ENCODE measurements around the gene DAPK1.

DAPK1 gene

DNA sequence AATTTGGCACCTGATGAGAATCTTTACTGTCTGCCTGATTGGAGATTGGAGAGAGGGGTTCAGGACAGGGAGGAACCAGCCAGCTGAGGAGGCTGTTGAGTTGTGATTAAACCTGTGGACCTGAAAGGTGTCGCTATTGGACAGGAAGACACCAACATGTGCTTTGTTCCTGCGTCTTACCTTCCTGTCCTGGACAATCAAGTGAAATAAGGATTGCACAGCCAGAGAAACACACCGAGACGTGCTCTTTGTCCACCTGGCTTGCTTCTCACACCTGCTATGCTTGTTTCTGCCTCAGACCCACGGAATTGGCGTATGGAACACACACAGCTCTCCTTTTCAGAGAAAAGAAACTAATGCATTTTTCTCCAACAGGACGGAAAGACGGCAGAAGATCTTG is 170.6 kb downstream of the DAPK1 start:
- Histone ChIP-seq H3K4me3 (ENCODE audit: low read length) (no peak overlapping the region), H3K27ac (ENCODE audit: low read length) (no peak overlapping the region), H3K9ac (ENCODE audit: low read length) (no peak overlapping the region), H3K4me1 (ENCODE audit: low read length) (no peaks in the 10 kb centered on the region), H3F3A (ENCODE audit: insufficient read depth, low read length) (no peaks in the 10 kb centered on the region), H4K20me1 (ENCODE audit: insufficient read depth, low read length) (no peaks in the 10 kb centered on the region), H2AFZ (ENCODE audit: low read length) (no peak overlapping the region), H3K36me3 (replicated peaks; ENCODE audit: insufficient read depth, low read length) (0 out of 2 replicates have a peak, but pooled peaks cover 8% of the 10 kb centered on the region), H3K9me2 (replicated peaks; ENCODE audit: insufficient read depth, low read length) (no peaks in the 10 kb centered on the region), H3K79me2 (ENCODE audit: low read length) (no peaks in the 10 kb centered on the region), H3K9me3 (replicated peaks; ENCODE audit: insufficient read depth, low read length) (no peaks in the 10 kb centered on the region), H3K4me2 (ENCODE audit: low read depth, low read length) (no peak overlapping the region), H3K27me3 (replicated peaks; ENCODE audit: insufficient read depth, low read length) (no peaks in the 10 kb centered on the region)
- no peak for TF ChIP-seq EZH2phosphoT487 (IDR thresholded peaks at IDR 0.05; ENCODE audit: low read length)
- TF ChIP-seq, protein P1, sequence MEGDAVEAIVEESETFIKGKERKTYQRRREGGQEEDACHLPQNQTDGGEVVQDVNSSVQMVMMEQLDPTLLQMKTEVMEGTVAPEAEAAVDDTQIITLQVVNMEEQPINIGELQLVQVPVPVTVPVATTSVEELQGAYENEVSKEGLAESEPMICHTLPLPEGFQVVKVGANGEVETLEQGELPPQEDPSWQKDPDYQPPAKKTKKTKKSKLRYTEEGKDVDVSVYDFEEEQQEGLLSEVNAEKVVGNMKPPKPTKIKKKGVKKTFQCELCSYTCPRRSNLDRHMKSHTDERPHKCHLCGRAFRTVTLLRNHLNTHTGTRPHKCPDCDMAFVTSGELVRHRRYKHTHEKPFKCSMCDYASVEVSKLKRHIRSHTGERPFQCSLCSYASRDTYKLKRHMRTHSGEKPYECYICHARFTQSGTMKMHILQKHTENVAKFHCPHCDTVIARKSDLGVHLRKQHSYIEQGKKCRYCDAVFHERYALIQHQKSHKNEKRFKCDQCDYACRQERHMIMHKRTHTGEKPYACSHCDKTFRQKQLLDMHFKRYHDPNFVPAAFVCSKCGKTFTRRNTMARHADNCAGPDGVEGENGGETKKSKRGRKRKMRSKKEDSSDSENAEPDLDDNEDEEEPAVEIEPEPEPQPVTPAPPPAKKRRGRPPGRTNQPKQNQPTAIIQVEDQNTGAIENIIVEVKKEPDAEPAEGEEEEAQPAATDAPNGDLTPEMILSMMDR (IDR thresholded peaks at IDR 0.05; ENCODE audit: low read length) = no peak
- no peak for TF ChIP-seq EZH2 (optimal IDR thresholded peaks at IDR 0.05; ENCODE audit: low read depth, low read length)
- DNase-seq = no peak

DNA sequence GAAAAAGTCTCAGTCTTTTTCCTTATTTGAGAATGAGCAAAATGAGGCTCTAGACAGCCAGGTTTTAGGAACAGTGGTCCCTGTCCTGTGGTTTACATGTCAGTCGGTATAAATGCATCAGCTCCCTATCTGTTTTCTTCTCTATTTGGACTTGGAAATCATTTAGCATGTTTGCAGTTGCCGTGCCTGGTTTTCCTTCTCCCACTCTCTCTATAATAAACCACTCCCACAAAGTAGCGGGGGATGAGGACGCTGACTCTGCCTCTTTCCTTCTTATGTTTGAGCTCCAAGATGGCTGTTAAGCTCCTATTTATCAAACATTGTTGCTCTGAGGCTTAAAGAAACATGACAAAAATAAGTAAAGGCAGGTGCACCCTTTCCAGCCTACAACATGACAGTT is 171.1 kb downstream of the DAPK1 start:
- H3K27me3 ChIP-seq (replicated peaks; ENCODE audit: insufficient read depth, low read length) = no peaks in the 10 kb centered on the region
- H3K27ac ChIP-seq (ENCODE audit: low read length) = no peak overlapping the region
- H3K4me1 ChIP-seq (ENCODE audit: low read length) = no peaks in the 10 kb centered on the region
- H2AFZ ChIP-seq (ENCODE audit: low read length) = no peak overlapping the region
- H3K4me3 ChIP-seq (ENCODE audit: low read length) = no peak overlapping the region
- no peaks in the 10 kb centered on the region for H3K9me2 ChIP-seq (replicated peaks; ENCODE audit: insufficient read depth, low read length)
- H4K20me1 ChIP-seq (ENCODE audit: insufficient read depth, low read length) = no peaks in the 10 kb centered on the region
- H3K9ac ChIP-seq (ENCODE audit: low read length) = no peak overlapping the region
- no peaks in the 10 kb centered on the region for H3F3A ChIP-seq (ENCODE audit: insufficient read depth, low read length)
- no peak for DNase-seq
- H3K36me3 ChIP-seq (replicated peaks; ENCODE audit: insufficient read depth, low read length) = 0 out of 2 replicates have a peak, but pooled peaks cover 8% of the 10 kb centered on the region
- no peak overlapping the region for H3K4me2 ChIP-seq (ENCODE audit: low read depth, low read length)
- H3K9me3 ChIP-seq (replicated peaks; ENCODE audit: insufficient read depth, low read length) = no peaks in the 10 kb centered on the region
- TF ChIP-seq EZH2phosphoT487 (IDR thresholded peaks at IDR 0.05; ENCODE audit: low read length) (no peak), EZH2 (optimal IDR thresholded peaks at IDR 0.05; ENCODE audit: low read depth, low read length) (no peak)
- TF ChIP-seq, protein P1 (IDR thresholded peaks at IDR 0.05; ENCODE audit: low read length) = no peak
- H3K79me2 ChIP-seq (ENCODE audit: low read length) = no peaks in the 10 kb centered on the region

DNA sequence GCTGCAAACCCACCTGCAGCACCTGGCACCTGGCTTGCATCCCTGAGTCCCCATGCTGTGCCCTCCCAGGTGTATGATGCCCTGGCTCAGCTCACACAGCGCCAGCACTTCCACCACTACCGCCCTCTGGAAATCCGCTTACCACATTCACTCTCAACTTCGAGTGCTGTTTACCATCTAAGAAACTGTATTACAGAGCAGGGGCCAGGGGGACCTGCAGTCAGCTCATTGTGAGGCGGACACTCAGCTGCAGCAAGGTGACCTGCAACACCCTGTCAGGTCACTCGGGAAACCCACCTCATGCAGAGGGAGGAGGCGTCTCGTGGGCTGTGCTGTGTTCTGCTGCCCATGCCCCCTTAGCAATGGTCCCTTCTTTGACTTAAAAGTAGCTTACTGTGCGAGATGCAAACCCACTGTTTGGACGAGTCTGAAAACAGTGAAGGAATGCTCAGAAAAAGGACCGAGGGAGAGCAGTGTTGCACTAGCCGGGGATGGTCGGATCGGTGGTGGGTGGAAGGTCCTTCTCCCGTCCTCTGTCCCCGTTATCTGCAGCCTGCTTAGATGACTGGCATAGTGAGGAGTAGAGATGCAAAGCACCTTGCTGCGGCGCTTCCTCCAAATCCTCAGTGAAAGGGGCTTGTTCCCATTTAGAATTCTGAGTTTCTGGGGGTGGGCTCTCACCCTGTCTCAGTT is 173.1 kb downstream of the DAPK1 start:
- no peak for TF ChIP-seq EZH2phosphoT487 (IDR thresholded peaks at IDR 0.05; ENCODE audit: low read length)
- no peak for TF ChIP-seq EZH2 (optimal IDR thresholded peaks at IDR 0.05; ENCODE audit: low read depth, low read length)
- TF ChIP-seq, protein P1 (IDR thresholded peaks at IDR 0.05; ENCODE audit: low read length) = no peak
- no peaks in the 10 kb centered on the region for H4K20me1 ChIP-seq (ENCODE audit: insufficient read depth, low read length)
- DNase-seq = no peak
- no peaks in the 10 kb centered on the region for H3K79me2 ChIP-seq (ENCODE audit: low read length)
- H3F3A ChIP-seq (ENCODE audit: insufficient read depth, low read length) = no peaks in the 10 kb centered on the region
- H2AFZ ChIP-seq (ENCODE audit: low read length) = no peak overlapping the region
- H3K27me3 ChIP-seq (replicated peaks; ENCODE audit: insufficient read depth, low read length) = no peaks in the 10 kb centered on the region
- no peak overlapping the region for H3K9ac ChIP-seq (ENCODE audit: low read length)
- no peak overlapping the region for H3K4me2 ChIP-seq (ENCODE audit: low read depth, low read length)
- no peaks in the 10 kb centered on the region for H3K4me1 ChIP-seq (ENCODE audit: low read length)
- H3K9me2 ChIP-seq (replicated peaks; ENCODE audit: insufficient read depth, low read length) = no peaks in the 10 kb centered on the region
- 0 out of 2 replicates have a peak, but pooled peaks cover 4% of the 10 kb centered on the region for H3K36me3 ChIP-seq (replicated peaks; ENCODE audit: insufficient read depth, low read length)
- H3K27ac ChIP-seq (ENCODE audit: low read length) = no peak overlapping the region
- H3K4me3 ChIP-seq (ENCODE audit: low read length) = no peak overlapping the region
- H3K9me3 ChIP-seq (replicated peaks; ENCODE audit: insufficient read depth, low read length) = no peaks in the 10 kb centered on the region
